Mesendoderm (in vitro differentiated cells): ENCODE data around the gene LRRFIP1.

Experiments
- DNase-seq: peaks from one replicate; pipeline ENCODE4 v3.0.0; 2013
- H2AK5ac ChIP-seq: 2 replicates; pipeline ENCODE4 v1.6.1; 2013; ENCODE audit warnings: low read length, inconsistent platforms
- H2BK120ac ChIP-seq: 2 replicates; pipeline ENCODE4 v1.6.1; 2013; ENCODE audit warnings: low read depth, mild to moderate bottlenecking, low read length, moderate library complexity, mixed read lengths
- H2BK15ac ChIP-seq: replicated peaks from 2 replicates; pipeline ENCODE4 v1.6.1; 2013; ENCODE audit warnings: low read depth, mild to moderate bottlenecking, moderate library complexity
- H2BK5ac ChIP-seq: 2 replicates; pipeline ENCODE4 v1.6.1; 2013; ENCODE audit warnings: low read length, inconsistent platforms
- H3K18ac ChIP-seq: 2 replicates; pipeline ENCODE4 v1.6.1; 2013; ENCODE audit warnings: mild to moderate bottlenecking, low read length, mixed read lengths
- H3K23ac ChIP-seq: one replicate; pipeline ENCODE4 v1.6.1; 2013; ENCODE audit warnings: low read length
- H3K27ac ChIP-seq: 2 replicates; pipeline ENCODE4 v1.5.1; 2013; ENCODE audit warnings: low read depth, mild to moderate bottlenecking, inconsistent platforms, low read length, moderate library complexity
- H3K27me3 ChIP-seq: 2 replicates; pipeline ENCODE4 v1.6.1; 2013; ENCODE audit warnings: low read length, control low read depth, mild to moderate bottlenecking, inconsistent platforms; ENCODE audit not compliant: insufficient read depth, poor library complexity
- H3K36me3 ChIP-seq: 2 replicates; pipeline ENCODE4 v1.6.1; 2013; ENCODE audit warnings: low read length, inconsistent platforms; ENCODE audit not compliant: control insufficient read depth, insufficient read depth
- H3K4ac ChIP-seq: one replicate; pipeline ENCODE4 v1.6.1; 2013; ENCODE audit warnings: low read depth, mild to moderate bottlenecking, low read length, moderate library complexity
- H3K4me1 ChIP-seq: 2 replicates; pipeline ENCODE4 v1.6.1; 2013; ENCODE audit warnings: low read depth, low read length, inconsistent platforms; ENCODE audit not compliant: control insufficient read depth
- H3K4me2 ChIP-seq: 2 replicates; pipeline ENCODE4 v1.6.1; 2013; ENCODE audit warnings: low read length
- H3K4me3 ChIP-seq: 2 replicates; pipeline ENCODE4 v1.5.1; 2013; ENCODE audit warnings: mild to moderate bottlenecking, low read length
- H3K56ac ChIP-seq: one replicate; pipeline ENCODE4 v1.6.1; 2013; ENCODE audit warnings: low read length
- H3K79me1 ChIP-seq: 2 replicates; pipeline ENCODE4 v1.6.1; 2013; ENCODE audit warnings: low read length, inconsistent platforms
- H3K79me2 ChIP-seq: 2 replicates; pipeline ENCODE4 v1.6.1; 2013; ENCODE audit warnings: mild to moderate bottlenecking, low read length; ENCODE audit not compliant: control insufficient read depth, insufficient read depth
- H3K9ac ChIP-seq: 2 replicates; pipeline ENCODE4 v1.6.1; 2013; ENCODE audit warnings: low read length, inconsistent platforms
- H4K5ac ChIP-seq: one replicate; pipeline ENCODE4 v1.6.1; 2013; ENCODE audit warnings: low read length
- H4K8ac ChIP-seq: one replicate; pipeline ENCODE4 v1.6.1; 2013; ENCODE audit warnings: low read depth, mild to moderate bottlenecking, control low read depth, low read length, moderate library complexity
- WGBS: extraction: QIAGEN DNeasy Blood & Tissue Kit; methylation state at CpG from one replicate; pipeline ENCODE4 v1.1.7; 2013; ENCODE audit warnings: low lambda C conversion rate, missing lambda C conversion rate; ENCODE audit not compliant: insufficient coverage; ENCODE audit errors: extremely low coverage; 5-methylcytosine and 5-hydroxymethylcytosine counted together

The LRRFIP1 gene

DNA sequence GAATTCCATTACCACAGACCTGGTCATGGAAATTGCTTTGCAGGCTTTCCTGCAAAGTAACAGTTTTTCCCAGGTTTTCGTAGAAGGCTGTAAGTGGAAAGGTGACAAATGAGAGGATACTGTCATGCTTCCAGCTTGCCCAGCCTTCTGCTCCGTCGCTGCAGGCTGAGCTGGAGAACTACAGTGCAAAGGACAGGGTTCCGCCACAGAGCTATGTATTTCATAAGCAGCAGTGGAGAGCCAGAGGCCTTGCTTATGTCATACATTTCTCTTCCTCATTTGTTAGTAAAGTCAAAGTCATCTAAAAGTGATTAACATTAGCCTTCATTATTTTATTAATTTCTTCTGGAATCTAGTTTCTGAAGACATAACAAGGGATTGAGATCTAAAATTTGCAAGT, 98.3 kb downstream of the LRRFIP1 start:
- DNase-seq: no peak
- H3K23ac ChIP-seq: no peak overlapping the region
- H3K9ac ChIP-seq: no peak overlapping the region
- no peaks in the 10 kb centered on the region for H3K36me3 ChIP-seq
- no CpG with 5 or more reads among the region's 4 CpGs for WGBS
- H2BK15ac ChIP-seq: no peak overlapping the region
- peaks cover 24% of the 10 kb centered on the region for H3K79me1 ChIP-seq
- H3K27ac ChIP-seq: no peak overlapping the region
- H3K18ac ChIP-seq: no peak overlapping the region
- H4K8ac ChIP-seq: no peak overlapping the region
- H3K4me2 ChIP-seq: no peak overlapping the region
- H3K27me3 ChIP-seq: no peaks in the 10 kb centered on the region
- H3K4me3 ChIP-seq: no peak overlapping the region
- H2BK5ac ChIP-seq: no peak overlapping the region
- no peak overlapping the region for H3K56ac ChIP-seq
- peaks cover 22% of the 10 kb centered on the region for H3K79me2 ChIP-seq
- no peak overlapping the region for H2AK5ac ChIP-seq
- H4K5ac ChIP-seq: no peak overlapping the region
- no peak overlapping the region for H3K4ac ChIP-seq
- H3K4me1 ChIP-seq: peaks cover 2% of the 10 kb centered on the region
- H2BK120ac ChIP-seq: no peak overlapping the region

GRCh38 chr2:237726401-237726830, 99.0 kb downstream of the LRRFIP1 start:
- Histone ChIP-seq H3K23ac (no peak overlapping the region), H2BK15ac (no peak overlapping the region), H4K8ac (no peak overlapping the region), H3K4me1 (peaks cover 2% of the 10 kb centered on the region), H3K27me3 (no peaks in the 10 kb centered on the region), H2BK5ac (no peak overlapping the region), H2BK120ac (no peak overlapping the region), H4K5ac (no peak overlapping the region), H3K36me3 (no peaks in the 10 kb centered on the region), H3K4me3 (no peak overlapping the region), H3K27ac (no peak overlapping the region), H3K4ac (no peak overlapping the region), H2AK5ac (no peak overlapping the region), H3K4me2 (no peak overlapping the region), H3K79me2 (peaks cover 22% of the 10 kb centered on the region), H3K56ac (no peak overlapping the region), H3K9ac (no peak overlapping the region), H3K79me1 (peaks cover 23% of the 10 kb centered on the region), H3K18ac (no peak overlapping the region)
- no CpG with 5 or more reads among the region's 7 CpGs for WGBS
- no peak for DNase-seq

DNA sequence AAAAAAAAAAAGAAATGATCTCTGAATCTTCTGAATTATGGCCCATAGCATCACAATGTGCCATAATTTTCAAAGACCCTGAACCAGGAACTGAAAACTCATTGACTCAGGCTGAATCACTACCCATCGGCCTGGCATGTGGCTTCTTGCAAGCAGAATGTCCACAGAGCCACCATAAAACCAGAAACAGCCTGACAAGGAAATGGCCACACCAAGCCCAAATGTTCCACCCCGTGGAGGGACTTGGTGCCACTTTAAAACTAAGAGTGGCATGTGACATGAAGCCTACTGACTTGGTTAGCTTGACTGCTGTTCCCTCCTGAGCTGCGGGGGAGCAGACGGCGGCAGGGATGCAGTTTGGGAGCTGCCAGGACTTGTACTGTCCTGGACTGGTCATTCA, 100.0 kb downstream of the LRRFIP1 start:
- Histone ChIP-seq H3K4me2 (no peak overlapping the region), H2BK120ac (no peak overlapping the region), H2AK5ac (no peak overlapping the region), H2BK5ac (no peak overlapping the region), H3K56ac (peak overlapping the region; percentile 37), H3K18ac (no peak overlapping the region), H4K8ac (no peak overlapping the region), H3K4ac (no peak overlapping the region), H3K23ac (no peak overlapping the region), H3K9ac (no peak overlapping the region), H3K27me3 (no peaks in the 10 kb centered on the region), H4K5ac (no peak overlapping the region), H3K4me1 (peaks cover 5% of the 10 kb centered on the region), H3K79me1 (peaks cover 25% of the 10 kb centered on the region), H3K27ac (no peak overlapping the region), H3K36me3 (no peaks in the 10 kb centered on the region), H2BK15ac (no peak overlapping the region), H3K4me3 (no peak overlapping the region), H3K79me2 (peaks cover 23% of the 10 kb centered on the region)
- no CpG with 5 or more reads among the region's 5 CpGs for WGBS
- DNase-seq: no peak

DNA sequence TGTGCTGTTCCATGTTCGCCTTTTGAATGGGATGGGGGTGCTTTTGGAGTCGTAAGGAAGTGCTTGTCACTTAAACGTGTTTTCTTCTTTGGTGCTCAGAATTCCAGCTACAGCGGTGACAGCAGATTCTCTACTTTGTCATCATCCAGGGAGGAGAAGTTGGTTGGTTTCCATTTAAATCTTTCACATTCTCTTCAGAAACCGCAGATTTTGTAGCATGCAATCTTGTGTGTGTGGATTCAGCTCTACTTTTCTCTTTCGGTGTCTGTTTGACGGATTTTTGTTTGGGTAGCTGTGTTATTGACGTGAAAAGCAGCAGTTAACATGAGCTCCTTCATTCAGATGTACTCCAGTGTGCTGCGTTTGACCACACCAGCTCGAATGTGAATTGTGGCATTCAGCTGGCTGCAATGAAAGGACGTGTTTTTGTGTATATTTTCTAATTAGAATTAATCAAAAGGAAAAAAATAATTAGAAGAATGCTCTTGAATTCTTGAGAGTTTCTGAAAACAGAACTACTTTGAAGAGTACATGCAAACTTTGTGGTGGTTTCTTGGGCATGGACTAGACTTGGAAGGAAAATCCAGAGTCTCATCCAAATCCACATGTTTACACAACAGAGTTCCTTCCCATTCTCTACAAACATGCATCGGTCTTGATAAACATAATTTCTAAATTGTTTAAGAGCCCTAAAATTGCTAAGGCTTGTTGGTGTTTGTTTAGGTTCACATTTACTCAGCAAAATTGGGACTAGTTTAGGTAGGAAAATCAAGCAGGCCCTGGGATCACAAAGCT, 102.5 kb downstream of the LRRFIP1 start:
- Histone ChIP-seq H3K4me3 (no peak overlapping the region), H3K4me1 (peaks cover 9% of the 10 kb centered on the region), H2BK120ac (no peak overlapping the region), H3K79me1 (peaks cover 20% of the 10 kb centered on the region), H3K18ac (no peak overlapping the region), H3K27ac (no peak overlapping the region), H3K9ac (no peak overlapping the region), H2AK5ac (no peak overlapping the region), H2BK15ac (no peak overlapping the region), H3K79me2 (peaks cover 19% of the 10 kb centered on the region), H3K4ac (no peak overlapping the region), H2BK5ac (no peak overlapping the region), H4K5ac (no peak overlapping the region), H3K4me2 (no peak overlapping the region), H3K27me3 (no peaks in the 10 kb centered on the region), H3K23ac (no peak overlapping the region), H3K36me3 (no peaks in the 10 kb centered on the region), H3K56ac (no peak overlapping the region), H4K8ac (no peak overlapping the region)
- no CpG with 5 or more reads among the region's 12 CpGs for WGBS
- no peak for DNase-seq

DNA sequence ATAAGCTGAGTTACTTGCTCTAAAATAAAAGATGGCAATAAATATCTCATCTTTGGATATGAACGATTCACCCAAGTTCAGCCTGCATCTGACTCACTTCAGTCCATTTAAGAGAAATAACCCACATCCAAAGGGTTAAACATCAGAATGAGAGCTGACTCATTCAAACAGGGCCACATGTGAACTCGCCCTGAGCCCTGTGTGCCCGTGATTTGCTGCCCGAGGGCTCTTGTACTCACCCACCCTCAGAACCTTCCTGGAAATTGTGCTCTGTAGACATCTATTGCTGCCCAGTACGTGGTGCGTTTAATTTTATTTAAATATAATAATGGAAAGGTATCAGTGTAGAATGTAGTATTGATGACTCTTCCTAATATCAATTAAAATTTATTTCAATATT, 104.3 kb downstream of the LRRFIP1 start:
- no CpG with 5 or more reads among the region's 6 CpGs for WGBS
- no peak overlapping the region for H2BK120ac ChIP-seq
- H3K4me2 ChIP-seq: no peak overlapping the region
- peaks cover 13% of the 10 kb centered on the region for H3K79me2 ChIP-seq
- no peak overlapping the region for H2AK5ac ChIP-seq
- no peak overlapping the region for H4K8ac ChIP-seq
- DNase-seq: peak; percentile 76
- no peak overlapping the region for H3K27ac ChIP-seq
- no peak overlapping the region for H2BK15ac ChIP-seq
- H3K18ac ChIP-seq: no peak overlapping the region
- H3K4me1 ChIP-seq: peaks cover 11% of the 10 kb centered on the region
- H2BK5ac ChIP-seq: no peak overlapping the region
- H3K36me3 ChIP-seq: no peaks in the 10 kb centered on the region
- H4K5ac ChIP-seq: no peak overlapping the region
- no peak overlapping the region for H3K9ac ChIP-seq
- no peak overlapping the region for H3K4ac ChIP-seq
- H3K56ac ChIP-seq: no peak overlapping the region
- no peaks in the 10 kb centered on the region for H3K27me3 ChIP-seq
- peaks cover 18% of the 10 kb centered on the region for H3K79me1 ChIP-seq
- H3K23ac ChIP-seq: no peak overlapping the region
- H3K4me3 ChIP-seq: no peak overlapping the region

DNA sequence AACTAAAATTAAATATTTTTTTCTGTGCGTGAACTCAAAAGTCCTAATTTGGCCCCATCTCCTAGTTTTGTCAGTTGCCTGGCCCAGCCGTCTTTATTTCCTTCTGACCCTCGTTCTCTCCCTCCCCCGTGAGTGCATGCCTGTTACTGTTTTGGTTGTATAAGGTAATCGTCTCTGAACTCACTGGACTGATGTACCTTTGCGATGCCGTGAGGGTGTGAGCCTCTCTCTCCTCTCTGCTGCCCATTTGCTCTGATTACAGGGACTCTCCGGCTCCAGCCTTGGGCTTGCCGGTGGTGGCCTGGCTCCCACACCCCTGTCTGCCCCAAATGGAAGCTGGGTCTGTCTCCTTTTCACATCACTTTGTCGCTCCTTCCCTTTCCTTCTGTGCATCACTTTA, 104.7 kb downstream of the LRRFIP1 start:
- no peak overlapping the region for H3K23ac ChIP-seq
- H4K5ac ChIP-seq: no peak overlapping the region
- H4K8ac ChIP-seq: no peak overlapping the region
- no peak overlapping the region for H3K9ac ChIP-seq
- WGBS: no CpG with 5 or more reads among the region's 10 CpGs
- H3K27ac ChIP-seq: no peak overlapping the region
- H3K27me3 ChIP-seq: no peaks in the 10 kb centered on the region
- no peak overlapping the region for H2AK5ac ChIP-seq
- no peak overlapping the region for H3K4ac ChIP-seq
- peaks cover 18% of the 10 kb centered on the region for H3K79me1 ChIP-seq
- no peak overlapping the region for H3K18ac ChIP-seq
- no peak overlapping the region for H2BK5ac ChIP-seq
- H3K4me2 ChIP-seq: no peak overlapping the region
- no peak for DNase-seq
- H3K4me1 ChIP-seq: peaks cover 11% of the 10 kb centered on the region
- H3K56ac ChIP-seq: peak overlapping the region; percentile 54
- H3K79me2 ChIP-seq: peaks cover 13% of the 10 kb centered on the region
- no peak overlapping the region for H2BK120ac ChIP-seq
- no peak overlapping the region for H3K4me3 ChIP-seq
- H3K36me3 ChIP-seq: no peaks in the 10 kb centered on the region
- no peak overlapping the region for H2BK15ac ChIP-seq
